SK-N-SH treated with all-trans-retinoic acid at 6 μM for 48 hours (cell line): Measurements from ENCODE around the gene SESN2.

Experiments used
- ATAC-seq: fragments of 200-7000 bp; cut with Tn5 transposase; 3 replicates; pipeline ENCODE4 v1.9.1; 2020; ENCODE audit warnings: mild to moderate bottlenecking, moderate library complexity
- CREB5 ChIP-seq: fragments of 250-450 bp; sonication (Bioruptor Pico); IDR thresholded peaks from 2 replicates; pipeline ENCODE4 v1.5.1; 2020; ENCODE audit warnings: low read depth, mild to moderate bottlenecking, moderate library complexity
- CSDC2 ChIP-seq: fragments of 250-450 bp; sonication (Bioruptor Pico); IDR thresholded peaks from 2 replicates; pipeline ENCODE4 v1.5.0; 2020; ENCODE audit warnings: mild to moderate bottlenecking, moderate library complexity
- CSRNP3 ChIP-seq: fragments of 250-450 bp; sonication (Bioruptor Pico); IDR thresholded peaks from 2 replicates; pipeline ENCODE4 v1.5.1; 2021; ENCODE audit warnings: mild to moderate bottlenecking, moderate library complexity
- GLIS3 ChIP-seq: fragments of 250-450 bp; sonication (Bioruptor Pico); IDR thresholded peaks from 2 replicates; pipeline ENCODE4 v1.5.0; 2020; ENCODE audit warnings: mild to moderate bottlenecking, moderate library complexity
- ISL1 ChIP-seq: fragments of 250-450 bp; sonication (Bioruptor Pico); IDR thresholded peaks from 2 replicates; pipeline ENCODE4 v2.1.2; 2022; ENCODE audit warnings: mild to moderate bottlenecking, moderate library complexity
- PATZ1 ChIP-seq: fragments of 250-450 bp; sonication (Bioruptor Pico); IDR thresholded peaks from 2 replicates; pipeline ENCODE4 v1.8.0; 2020; ENCODE audit warnings: mild to moderate bottlenecking, moderate library complexity, borderline replicate concordance
- POU6F1 ChIP-seq: fragments of 250-450 bp; sonication (Bioruptor Pico); IDR thresholded peaks from 2 replicates; pipeline ENCODE4 v1.8.0; 2021; ENCODE audit warnings: low read depth, mild to moderate bottlenecking, moderate library complexity, borderline replicate concordance
- PPARA ChIP-seq: fragments of 250-450 bp; sonication (Bioruptor Pico); IDR thresholded peaks from 2 replicates; pipeline ENCODE4 v1.5.0; 2020; ENCODE audit warnings: mild to moderate bottlenecking, borderline replicate concordance
- RARB ChIP-seq: fragments of 250-450 bp; sonication (Bioruptor Pico); IDR thresholded peaks from 2 replicates; pipeline ENCODE4 v1.8.0; 2021; ENCODE audit warnings: mild to moderate bottlenecking, moderate library complexity
- SNAI2 ChIP-seq: fragments of 250-450 bp; sonication (Bioruptor Pico); IDR thresholded peaks from 2 replicates; pipeline ENCODE4 v1.5.0; 2020; ENCODE audit warnings: mild to moderate bottlenecking, moderate library complexity
- TCF4 ChIP-seq: fragments of 250-450 bp; sonication (Bioruptor Pico); IDR thresholded peaks from 2 replicates; pipeline ENCODE4 v1.8.0; 2021; ENCODE audit warnings: mild to moderate bottlenecking, moderate library complexity, borderline replicate concordance
- TOX ChIP-seq: fragments of 250-450 bp; sonication (Bioruptor Pico); IDR thresholded peaks from 2 replicates; pipeline ENCODE4 v1.8.0; 2021; ENCODE audit warnings: mild to moderate bottlenecking, moderate library complexity, borderline replicate concordance
- TSHZ2 ChIP-seq: fragments of 250-450 bp; sonication (Bioruptor Pico); IDR thresholded peaks from 2 replicates; pipeline ENCODE4 v1.5.0; 2020; ENCODE audit warnings: mild to moderate bottlenecking, moderate library complexity
- ZC3H10 ChIP-seq: fragments of 250-450 bp; sonication (Bioruptor Pico); IDR thresholded peaks from 2 replicates; pipeline ENCODE4 v1.5.1; 2021; ENCODE audit warnings: mild to moderate bottlenecking, moderate library complexity
- ZFP3 ChIP-seq: fragments of 250-450 bp; sonication (Bioruptor Pico); IDR thresholded peaks from 2 replicates; pipeline ENCODE4 v1.5.0; 2020; ENCODE audit warnings: mild to moderate bottlenecking, moderate library complexity
- ZFP30 ChIP-seq: fragments of 450-650 bp; formaldehyde crosslinking; IDR thresholded peaks from 2 replicates; pipeline ENCODE4 v1.5.0; 2022; ENCODE audit warnings: mild to moderate bottlenecking, moderate library complexity
- ZNF70 ChIP-seq: fragments of 450-650 bp; formaldehyde crosslinking; IDR thresholded peaks from 2 replicates; pipeline ENCODE4 v1.5.0; 2020; ENCODE audit warnings: mild to moderate bottlenecking, moderate library complexity
- ZNF8 ChIP-seq: fragments of 450-650 bp; formaldehyde crosslinking; IDR thresholded peaks from 2 replicates; pipeline ENCODE4 v1.5.0; 2020; ENCODE audit warnings: mild to moderate bottlenecking, moderate library complexity

Gene SESN2

GRCh38 chr1:28259252-28259933 lies at the start of gene SESN2:
Gene SESN2, plus strand, starts transcription at chr1:28259518. Its CDS starts 330 bp downstream, at chr1:28259848.
- TF ChIP-seq POU6F1 (CRISPR knock-in tag) (no peak), ZNF8 (CRISPR knock-in tag) (no peak), TOX (CRISPR knock-in tag) (no peak), ZC3H10 (CRISPR knock-in tag) (no peak), RARB (CRISPR knock-in tag) (no peak), CSRNP3 (CRISPR knock-in tag) (no peak), SNAI2 (CRISPR knock-in tag) (no peak), CREB5 (no peak), PPARA (CRISPR knock-in tag) (no peak), TSHZ2 (CRISPR knock-in tag) (no peak), TCF4 (CRISPR knock-in tag) (no peak)
- peak; percentile 93 for ATAC-seq

- no peak for TF ChIP-seq PPARA (CRISPR knock-in tag)
- TF ChIP-seq SNAI2 (CRISPR knock-in tag), result no peak
- TF ChIP-seq CSRNP3 (CRISPR knock-in tag), result no peak
- no peak for TF ChIP-seq CSDC2 (CRISPR knock-in tag)
- TF ChIP-seq GLIS3, result no peak
- TF ChIP-seq ZNF70 (CRISPR knock-in tag), result no peak
- no peak for TF ChIP-seq ISL1 (CRISPR knock-in tag)
- no peak for TF ChIP-seq TSHZ2 (CRISPR knock-in tag)
- no peak for TF ChIP-seq ZFP30 (CRISPR knock-in tag)
- no peak for TF ChIP-seq ZFP3 (CRISPR knock-in tag)
- no peak for TF ChIP-seq ZNF8 (CRISPR knock-in tag)
- ATAC-seq, result no peak
Observed at GRCh38 chr1:28209700-28210099, 49.6 kb upstream of the SESN2 start.

- TF ChIP-seq ZFP3 (CRISPR knock-in tag) (no peak), PATZ1 (CRISPR knock-in tag) (no peak), GLIS3 (no peak), CSDC2 (CRISPR knock-in tag) (no peak), ZNF70 (CRISPR knock-in tag) (no peak)
- ATAC-seq, result no peak
Observed at GRCh38 chr1:28213315-28213714, 46.0 kb upstream of the SESN2 start.
